SK-N-SH (cell line): ENCODE data around the gene RHOBTB3. TPM values are rescaled to one million over a fixed set of nuclear protein-coding genes. Genes with fewer than 3 reads are reported as not detected.

ENCODE experiments used
- CTCF ChIA-PET: fragments of 300-600, 350-600 bp; formaldehyde crosslinking; extraction: SDS; loops from one replicate; lab custom pipeline; 2021; lab: Yijun Ruan, JAX
- POLR2A ChIA-PET: fragments of 350-600 bp; sonication (Branson Sonifier 250); formaldehyde crosslinking; extraction: SDS; loops from one replicate; lab custom pipeline; 2020; ENCODE audit warnings: antibody characterized with exemption, inconsistent platforms; lab: Yijun Ruan, JAX
- DNase-seq: peaks from one replicate; pipeline ENCODE4 v3.0.0; 2012
- H2AFZ ChIP-seq: fragments of 200-600 bp; sonication (generic); 2 replicates; pipeline ENCODE4 v1.8.1; 2016; ENCODE audit warnings: antibody characterized with exemption, mild to moderate bottlenecking, low read depth
- H3F3A ChIP-seq: fragments of 200-600 bp; sonication (generic); replicated peaks from 2 replicates; pipeline ENCODE3; 2016; ENCODE audit warnings: antibody characterized with exemption, mild to moderate bottlenecking; ENCODE audit not compliant: insufficient read depth
- H3K27ac ChIP-seq, 2 experiments: fragments of 200-500 bp in 1 of 2; fragments of 200-600 bp in 1 of 2; sonication (Bioruptor generic) in 1 of 2; sonication (generic), shearing (Covaris generic) in 1 of 2; 2 replicates each; pipeline versions ENCODE4 v1.5.1 to v1.6.1; 2014 to 2016; ENCODE audit warnings: low read depth in 2 of 2, inconsistent platforms in 1 of 2, low read length in 1 of 2, mild to moderate bottlenecking in 1 of 2, mixed read lengths in 1 of 2
- H3K27me3 ChIP-seq: fragments of 200-600 bp; sonication (generic), shearing (Covaris generic); 2 replicates; pipeline ENCODE4 v1.6.1; 2016; ENCODE audit warnings: mixed run types; ENCODE audit not compliant: insufficient read depth
- H3K36me3 ChIP-seq, 2 experiments: fragments of 200-500 bp in 1 of 2; fragments of 200-600 bp in 1 of 2; sonication (Bioruptor generic) in 1 of 2; sonication (generic) in 1 of 2; replicated peaks in 1 of 2; 2 replicates each; pipeline versions ENCODE3 to v1.5.1; 2014 to 2016; ENCODE audit warnings: low read length in 1 of 2, mild to moderate bottlenecking in 1 of 2; ENCODE audit not compliant: insufficient read depth in 2 of 2, control insufficient read depth in 1 of 2
- H3K4me1 ChIP-seq, 2 experiments: fragments of 200-500 bp in 1 of 2; fragments of 200-600 bp in 1 of 2; sonication (Bioruptor generic) in 1 of 2; sonication (generic), shearing (Covaris generic) in 1 of 2; 2 replicates each; pipeline versions ENCODE4 v1.5.1 to v1.6.1; 2014 to 2016; ENCODE audit warnings: low read depth in 1 of 2, low read length in 1 of 2, mixed run types in 1 of 2; ENCODE audit not compliant: insufficient read depth in 2 of 2, control insufficient read depth in 1 of 2
- H3K4me2 ChIP-seq: fragments of 200-600 bp; sonication (generic), shearing (Covaris generic); 2 replicates; pipeline ENCODE4 v1.6.1; 2017; ENCODE audit warnings: mixed run types
- H3K4me3 ChIP-seq, 2 experiments: fragments of 200-500 bp in 1 of 2; fragments of 200-600 bp in 1 of 2; sonication (Bioruptor generic) in 1 of 2; sonication (generic), shearing (Covaris generic) in 1 of 2; 2 replicates each; pipeline versions ENCODE4 v1.5.1 to v1.8.1; 2014 to 2016; ENCODE audit warnings: low read depth in 2 of 2, inconsistent platforms in 1 of 2, low read length in 1 of 2, mild to moderate bottlenecking in 1 of 2, mixed read lengths in 1 of 2, moderate library complexity in 1 of 2
- H3K79me2 ChIP-seq: fragments of 200-600 bp; sonication (generic); 2 replicates; pipeline ENCODE4 v1.8.1; 2017; ENCODE audit warnings: mild to moderate bottlenecking; ENCODE audit not compliant: insufficient read depth
- H3K9ac ChIP-seq: fragments of 200-600 bp; sonication (generic); 2 replicates; pipeline ENCODE4 v1.6.1; 2017; ENCODE audit warnings: mixed run types
- H3K9me2 ChIP-seq: fragments of 200-600 bp; sonication (generic); 2 replicates; pipeline ENCODE4 v1.6.1; 2017; ENCODE audit warnings: mixed run types
- H3K9me3 ChIP-seq: fragments of 200-600 bp; sonication (generic); 2 replicates; pipeline ENCODE4 v1.6.1; 2017; ENCODE audit warnings: mixed run types, mild to moderate bottlenecking, moderate library complexity
- H4K20me1 ChIP-seq: fragments of 200-600 bp; sonication (generic); 2 replicates; pipeline ENCODE4 v1.6.1; 2017; ENCODE audit warnings: mild to moderate bottlenecking, mixed run types; ENCODE audit not compliant: insufficient read depth
- CHD2 ChIP-seq: fragments of 150-350 bp; IDR thresholded peaks from 2 replicates; pipeline ENCODE4 v1.6.1; 2018; ENCODE audit warnings: low read length; ENCODE audit not compliant: partially characterized antibody
- CTCF ChIP-seq: fragments of 200-600 bp; sonication (generic); IDR thresholded peaks from 2 replicates; pipeline ENCODE4 v1.6.1; 2017; ENCODE audit warnings: antibody characterized with exemption, mild to moderate bottlenecking, moderate library complexity
- FOSL2 ChIP-seq: IDR thresholded peaks from 2 replicates; pipeline ENCODE4 v1.4.0; 2012; ENCODE audit warnings: low read depth, mild to moderate bottlenecking, moderate library complexity, borderline replicate concordance
- FOXJ3 ChIP-seq: sonication (generic); formaldehyde crosslinking; IDR thresholded peaks from 2 replicates; pipeline ENCODE4 v1.5.1; 2020; ENCODE audit warnings: mild to moderate bottlenecking, missing genetic modification reagents
- FOXM1 ChIP-seq: IDR thresholded peaks from 2 replicates; pipeline ENCODE4 v1.4.0; 2012; ENCODE audit warnings: low read depth, mild to moderate bottlenecking
- GABPA ChIP-seq: IDR thresholded peaks from 2 replicates; pipeline ENCODE4 v1.4.0; 2012; ENCODE audit warnings: low read depth, mild to moderate bottlenecking
- GATA2 ChIP-seq: sonication (generic); formaldehyde crosslinking; IDR thresholded peaks from 2 replicates; pipeline ENCODE4 v1.5.0; 2020; ENCODE audit warnings: mild to moderate bottlenecking, missing genetic modification reagents
- JUND ChIP-seq: IDR thresholded peaks from 2 replicates; pipeline ENCODE4 v1.4.0; 2012
- MXI1 ChIP-seq: IDR thresholded peaks from 2 replicates; pipeline ENCODE4 v1.6.1; 2012; ENCODE audit warnings: mild to moderate bottlenecking, low read depth, low read length, improper control_type of control experiment
- POLR2AphosphoS5 ChIP-seq: IDR thresholded peaks from 2 replicates; pipeline ENCODE4 v1.6.1; 2012; ENCODE audit warnings: low read depth, low read length
- RAD21 ChIP-seq: IDR thresholded peaks from 2 replicates; pipeline ENCODE4 v1.6.1; 2012; ENCODE audit warnings: mild to moderate bottlenecking, low read length
- REST ChIP-seq: IDR thresholded peaks from 2 replicates; pipeline ENCODE4 v1.6.1; 2012; ENCODE audit warnings: mild to moderate bottlenecking, low read depth, low read length, moderate library complexity
- RFX5 ChIP-seq: IDR thresholded peaks from 2 replicates; pipeline ENCODE4 v1.6.1; 2012; ENCODE audit warnings: mild to moderate bottlenecking, improper control_type of control experiment, low read length
- SIN3A ChIP-seq: IDR thresholded peaks from 2 replicates; pipeline ENCODE4 v1.6.1; 2012; ENCODE audit warnings: low read depth, mild to moderate bottlenecking, low read length, moderate library complexity, borderline replicate concordance
- SMC3 ChIP-seq: IDR thresholded peaks from 2 replicates; pipeline ENCODE4 v1.6.1; 2012; ENCODE audit warnings: low read depth, low read length, improper control_type of control experiment
- TAF1 ChIP-seq: IDR thresholded peaks from 2 replicates; pipeline ENCODE4 v1.6.1; 2012; ENCODE audit warnings: low read depth, mild to moderate bottlenecking, low read length, moderate library complexity, borderline replicate concordance
- TEAD4 ChIP-seq: IDR thresholded peaks from 2 replicates; pipeline ENCODE4 v1.4.0; 2012; ENCODE audit warnings: mild to moderate bottlenecking, borderline replicate concordance; ENCODE audit not compliant: insufficient read depth
- USF1 ChIP-seq: IDR thresholded peaks from 2 replicates; pipeline ENCODE4 v1.4.0; 2012; ENCODE audit warnings: low read depth, borderline replicate concordance
- YY1 ChIP-seq: IDR thresholded peaks from 2 replicates; pipeline ENCODE4 v1.4.0; 2012; ENCODE audit warnings: low read depth, mild to moderate bottlenecking
- WGBS: methylation state at CpG from one replicate; pipeline ENCODE4 v1.1.6; 2017; ENCODE audit warnings: low lambda C conversion rate; 5-methylcytosine and 5-hydroxymethylcytosine counted together
- polyA plus RNA-seq, 3 experiments: library from polyadenylated mRNA; depleted of rRNA; stranded (reverse); fragments of >200 nt; gene quantifications; 2 replicates each; pipeline ENCODE4 v1.2.3, GENCODE V29; 2012

Gene RHOBTB3
- polyA plus RNA-seq, 1 of the 3 experiments (the other 2 are of a cell fraction), result 59.3 TPM

GRCh38 chr5:95718203-95718602 is 12.9 kb upstream of the RHOBTB3 start:
- Histone ChIP-seq H3K4me2 (no peak overlapping the region), H3K4me3 (no peak overlapping the region)
- CTCF ChIA-PET, result no interaction called here
- no peak for TF ChIP-seq TEAD4
- TF ChIP-seq RFX5, result no peak
- TF ChIP-seq REST, result no peak
- TF ChIP-seq CTCF, result no peak
- TF ChIP-seq CHD2, result no peak
- no peak for TF ChIP-seq FOSL2
- no peak for TF ChIP-seq GABPA
- no peak for TF ChIP-seq MXI1
- TF ChIP-seq TAF1, result no peak
- no peak for TF ChIP-seq GATA2 (CRISPR knock-in tag)
- TF ChIP-seq FOXJ3, result no peak
- TF ChIP-seq, all 33 proteins: peak for 0
- Histone ChIP-seq H4K20me1 (no peaks in the 10 kb centered on the region), H2AFZ (0 out of 2 replicates have a peak overlapping the region, but pooled peaks have one; percentile 17), H3K36me3 (no peaks in the 10 kb centered on the region), H3K9ac (no peak overlapping the region), H3K27ac (no peak overlapping the region), H3K9me2 (no peaks in the 10 kb centered on the region), H3K27me3 (no peaks in the 10 kb centered on the region), H3F3A (peaks cover 6% of the 10 kb centered on the region), H3K4me1 (peaks cover 10 to 11% of the 10 kb centered on the region in 2 experiments; a peak in 2 of 4 replicates), H3K79me2 (no peaks in the 10 kb centered on the region), H3K9me3 (no peaks in the 10 kb centered on the region)
- WGBS, result 58% methylated on average over 2 of the region's 2 CpGs
- POLR2A ChIA-PET, result no interaction called here
- DNase-seq, result no peak

- no peaks in the 10 kb centered on the region for H3K9me2 ChIP-seq
- TF ChIP-seq GATA2 (CRISPR knock-in tag) (no peak), RAD21 (no peak), FOXM1 (no peak), USF1 (no peak), YY1 (no peak), POLR2AphosphoS5 (no peak), REST (no peak), SIN3A (no peak), JUND (no peak), SMC3 (no peak)
- H3K9me3 ChIP-seq, result no peaks in the 10 kb centered on the region
- no peaks in the 10 kb centered on the region for H4K20me1 ChIP-seq
- no peak overlapping the region for H3K4me2 ChIP-seq
- no peaks in the 10 kb centered on the region for H3K27me3 ChIP-seq
- no peak for DNase-seq
- peaks cover 6% of the 10 kb centered on the region for H3F3A ChIP-seq
- WGBS, result 90% methylated on average over 2 of the region's 2 CpGs
- H3K4me3 ChIP-seq, result no peak overlapping the region
- H3K9ac ChIP-seq, result no peak overlapping the region
- ChIA-PET CTCF (interaction anchor here (1.3 kb wide), 1 partner anchor 12 kb away, joined by 5 read pairs; the partner anchor contains the start of gene RHOBTB3), POLR2A (no interaction called here)
- no peak overlapping the region for H3K27ac ChIP-seq
- no peaks in the 10 kb centered on the region for H3K79me2 ChIP-seq
- H2AFZ ChIP-seq, result no peak overlapping the region
- peaks cover 15 to 16% of the 10 kb centered on the region in 2 experiments; a peak in 3 of 4 replicates for H3K4me1 ChIP-seq
- no peaks in the 10 kb centered on the region for H3K36me3 ChIP-seq
Observed at GRCh38 chr5:95718738-95719137, 12.4 kb upstream of the RHOBTB3 start.
